Measurements from ENCODE around the gene PDXP. TPM values are rescaled to one million over a fixed set of nuclear protein-coding genes. Genes with fewer than 3 reads are reported as not detected.

Gene PDXP
- total RNA-seq, 1 experiment from 2014 or later = 24.5 TPM

GRCh38 chr22:37696657-37697537 lies 38.4 kb downstream of the PDXP start, which contains the start of gene TRIOBP:
Gene TRIOBP (plus strand): TSS chr22:37697048. CDS start chr22:37701366, 4,318 bp downstream.
- Mint-ChIP-seq H3K4me1 (ENCODE audit: low read depth, unreplicated experiment) (peaks cover 13% of the 10 kb centered on the region), H3K36me3 (ENCODE audit: insufficient read depth, unreplicated experiment) (peaks cover 5% of the 10 kb centered on the region), H3K4me3 (ENCODE audit: unreplicated experiment) (peak within 1 kb of the TSS; percentile 55), H3K27me3 (ENCODE audit: insufficient read depth, unreplicated experiment) (no peaks in the 10 kb centered on the region), H3K27ac (ENCODE audit: unreplicated experiment) (peak within 1 kb of the TSS; percentile 62), H3K9me3 (ENCODE audit: unreplicated experiment) (no peaks in the 10 kb centered on the region)
- DNase-seq = peak; percentile 98
- no peaks in the 10 kb centered on the region for H3K27me3 ChIP-seq (replicated peaks; ENCODE audit: control insufficient read depth, insufficient read depth, low read length)
- no peaks in the 10 kb centered on the region for H3K36me3 ChIP-seq (ENCODE audit: control insufficient read depth, insufficient read depth, low read length)
- POLR2A ChIA-PET = interaction anchor here (0.7 kb wide), 1 partner anchor 108 kb away, joined by 3 read pairs; a partner anchor contains a TSS
- H3K9me3 ChIP-seq = no peaks in the 10 kb centered on the region
- TF ChIP-seq, protein P1, sequence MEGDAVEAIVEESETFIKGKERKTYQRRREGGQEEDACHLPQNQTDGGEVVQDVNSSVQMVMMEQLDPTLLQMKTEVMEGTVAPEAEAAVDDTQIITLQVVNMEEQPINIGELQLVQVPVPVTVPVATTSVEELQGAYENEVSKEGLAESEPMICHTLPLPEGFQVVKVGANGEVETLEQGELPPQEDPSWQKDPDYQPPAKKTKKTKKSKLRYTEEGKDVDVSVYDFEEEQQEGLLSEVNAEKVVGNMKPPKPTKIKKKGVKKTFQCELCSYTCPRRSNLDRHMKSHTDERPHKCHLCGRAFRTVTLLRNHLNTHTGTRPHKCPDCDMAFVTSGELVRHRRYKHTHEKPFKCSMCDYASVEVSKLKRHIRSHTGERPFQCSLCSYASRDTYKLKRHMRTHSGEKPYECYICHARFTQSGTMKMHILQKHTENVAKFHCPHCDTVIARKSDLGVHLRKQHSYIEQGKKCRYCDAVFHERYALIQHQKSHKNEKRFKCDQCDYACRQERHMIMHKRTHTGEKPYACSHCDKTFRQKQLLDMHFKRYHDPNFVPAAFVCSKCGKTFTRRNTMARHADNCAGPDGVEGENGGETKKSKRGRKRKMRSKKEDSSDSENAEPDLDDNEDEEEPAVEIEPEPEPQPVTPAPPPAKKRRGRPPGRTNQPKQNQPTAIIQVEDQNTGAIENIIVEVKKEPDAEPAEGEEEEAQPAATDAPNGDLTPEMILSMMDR (IDR thresholded peaks at IDR 0.05; ENCODE audit: insufficient read depth in 1 of 2, low read depth in 1 of 2, low read length in 1 of 2, severe bottlenecking in 1 of 2, unreplicated experiment in 1 of 2) = peak; percentile 51 to 80
- H3K4me1 ChIP-seq = peaks cover 13% of the 10 kb centered on the region; the same call in 1 of the 2 replicates
- intact Hi-C loops (cut with micrococcal nuclease; ENCODE audit: unreplicated experiment) = loop anchor here (1.0 to 2.0 kb wide), 3 partner anchors 11 to 54 kb away; partner anchors contain the start of gene NOL12
- CTCF ChIA-PET = interaction anchor here (0.6 to 3.1 kb wide), 7 partner anchors 9 to 84 kb away, joined by 3 to 24 read pairs (median 5); partner anchors contain the start of gene NOL12
- no TSS peak for BruUV-seq (replicated peaks)
- H3K4me3 ChIP-seq (ENCODE audit: low read depth, low read length) = peak within 1 kb of the TSS; percentile 20

DNA sequence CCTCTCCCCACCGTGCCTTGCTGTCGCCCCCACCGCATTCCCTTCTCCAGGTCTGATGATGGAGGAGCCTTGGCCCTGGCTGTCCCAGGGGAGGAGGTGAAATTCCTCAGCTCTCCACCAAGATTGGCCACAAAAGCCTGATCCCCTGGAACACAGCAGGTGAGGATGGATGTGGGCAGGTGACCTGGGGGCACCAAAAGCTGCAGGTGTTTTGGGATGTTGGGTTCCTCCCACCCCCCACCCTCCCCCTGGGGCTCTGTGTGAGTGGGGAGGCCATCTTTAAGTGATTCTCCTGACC lies 39.0 kb downstream of the PDXP start:
- Mint-ChIP-seq H3K36me3 (ENCODE audit: insufficient read depth, unreplicated experiment) (peaks cover 5% of the 10 kb centered on the region), H3K4me1 (ENCODE audit: low read depth, unreplicated experiment) (peaks cover 13% of the 10 kb centered on the region), H3K27ac (ENCODE audit: unreplicated experiment) (no peak overlapping the region), H3K27me3 (ENCODE audit: insufficient read depth, unreplicated experiment) (no peaks in the 10 kb centered on the region), H3K9me3 (ENCODE audit: unreplicated experiment) (no peaks in the 10 kb centered on the region), H3K4me3 (ENCODE audit: unreplicated experiment) (no peak overlapping the region)
- Histone ChIP-seq H3K27me3 (replicated peaks; ENCODE audit: control insufficient read depth, insufficient read depth, low read length) (no peaks in the 10 kb centered on the region), H3K36me3 (ENCODE audit: control insufficient read depth, insufficient read depth, low read length) (no peaks in the 10 kb centered on the region), H3K9me3 (no peaks in the 10 kb centered on the region), H3K4me3 (ENCODE audit: low read depth, low read length) (no peak overlapping the region), H3K4me1 (peaks cover 13% of the 10 kb centered on the region; the same call in 1 of the 2 replicates)
- ChIA-PET CTCF (interaction anchor here (0.7 to 3.1 kb wide), 5 partner anchors 11 to 84 kb away, joined by 3 to 24 read pairs (median 5); partner anchors contain the start of gene NOL12), POLR2A (interaction anchor here (0.7 kb wide), 1 partner anchor 108 kb away, joined by 3 read pairs; a partner anchor contains a TSS)
- no TSS peak for BruUV-seq (replicated peaks)
- DNase-seq = no peak
- intact Hi-C loops (cut with micrococcal nuclease; ENCODE audit: unreplicated experiment) = loop anchor here (2.0 kb wide), 1 partner anchor 35 kb away; no protein-coding TSS in a partner anchor
- TF ChIP-seq, protein P1 (IDR thresholded peaks at IDR 0.05; ENCODE audit: insufficient read depth in 1 of 2, low read depth in 1 of 2, low read length in 1 of 2, severe bottlenecking in 1 of 2, unreplicated experiment in 1 of 2) = no peak

DNA sequence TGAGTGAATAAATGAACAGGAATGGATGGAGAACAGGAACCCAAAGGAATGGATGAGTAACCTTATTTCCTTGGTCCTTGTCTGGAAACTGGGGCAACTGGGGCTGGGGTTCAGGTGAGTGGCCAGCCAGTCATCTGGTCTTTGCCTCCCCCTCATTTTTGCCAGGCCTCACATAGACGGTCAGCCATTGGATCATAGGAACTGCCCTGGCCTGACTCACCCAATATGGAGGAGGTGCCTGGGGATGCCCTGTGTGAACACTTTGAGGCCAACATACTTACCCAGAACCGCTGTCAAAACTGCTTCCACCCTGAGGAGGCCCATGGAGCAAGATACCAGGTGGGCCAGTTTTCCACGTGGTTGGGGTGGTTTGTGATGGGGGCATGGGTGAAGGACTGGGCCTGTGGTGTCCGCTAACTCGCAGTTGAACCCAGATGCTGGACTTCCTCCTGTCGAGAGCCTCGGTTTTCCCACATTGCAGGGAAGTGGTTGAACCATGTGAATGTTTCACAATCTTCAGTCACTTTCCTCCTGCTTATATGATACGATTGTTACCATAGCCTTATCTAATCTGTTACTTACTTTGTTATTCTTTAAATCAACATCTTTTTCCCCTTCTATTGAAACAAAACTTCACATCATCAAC lies 42.7 kb downstream of the PDXP start:
- no peak overlapping the region for H3K4me3 ChIP-seq (ENCODE audit: low read depth, low read length)

More for the DNA sequence above, 42.7 kb downstream of the PDXP start:
- H3K27me3 ChIP-seq (replicated peaks; ENCODE audit: control insufficient read depth, insufficient read depth, low read length) = no peaks in the 10 kb centered on the region
- no TSS peak for BruUV-seq (replicated peaks)
- intact Hi-C loops (cut with micrococcal nuclease; ENCODE audit: unreplicated experiment) = no loop called here
- CTCF ChIA-PET = no interaction called here
- H3K4me1 Mint-ChIP-seq (ENCODE audit: low read depth, unreplicated experiment) = peaks cover 8% of the 10 kb centered on the region
- H3K27ac Mint-ChIP-seq (ENCODE audit: unreplicated experiment) = no peak overlapping the region
- peaks cover 13% of the 10 kb centered on the region; the same call in 1 of the 2 replicates for H3K4me1 ChIP-seq
- H3K4me3 Mint-ChIP-seq (ENCODE audit: unreplicated experiment) = no peak overlapping the region
- TF ChIP-seq, protein P1 (IDR thresholded peaks at IDR 0.05; ENCODE audit: insufficient read depth in 1 of 2, low read depth in 1 of 2, low read length in 1 of 2, severe bottlenecking in 1 of 2, unreplicated experiment in 1 of 2) = no peak
- no peaks in the 10 kb centered on the region for H3K9me3 ChIP-seq
- DNase-seq = no peak
- H3K9me3 Mint-ChIP-seq (ENCODE audit: unreplicated experiment) = no peaks in the 10 kb centered on the region
- POLR2A ChIA-PET = no interaction called here
- no peaks in the 10 kb centered on the region for H3K36me3 Mint-ChIP-seq (ENCODE audit: insufficient read depth, unreplicated experiment)
- H3K36me3 ChIP-seq (ENCODE audit: control insufficient read depth, insufficient read depth, low read length) = no peaks in the 10 kb centered on the region
- no peaks in the 10 kb centered on the region for H3K27me3 Mint-ChIP-seq (ENCODE audit: insufficient read depth, unreplicated experiment)
